PFSK-1 (cell line): Measurements from ENCODE around the gene RAD51B.

ENCODE experiments used
- POLR2AphosphoS5 ChIP-seq: IDR thresholded peaks from 2 replicates; pipeline ENCODE4 v1.6.1; 2012; ENCODE audit warnings: low read depth, mild to moderate bottlenecking, control low read depth, low read length, moderate library complexity
- REST ChIP-seq, 2 experiments: IDR thresholded peaks; 2 replicates each; pipeline versions ENCODE4 v1.6.1 to v1.8.0; 2011 to 2012; ENCODE audit warnings: low read depth in 2 of 2, low read length in 2 of 2, control low read depth in 1 of 2, inconsistent platforms in 1 of 2, mild to moderate bottlenecking in 1 of 2, moderate library complexity in 1 of 2; ENCODE audit not compliant: insufficient read depth in 1 of 2
- TAF1 ChIP-seq: IDR thresholded peaks from 2 replicates; pipeline ENCODE4 v1.6.1; 2012; ENCODE audit warnings: low read length, control low read depth, borderline replicate concordance; ENCODE audit not compliant: insufficient read depth

- TF ChIP-seq TAF1 (no peak), POLR2AphosphoS5 (no peak), REST (IDR thresholded peaks at IDR 0.05; ENCODE audit: insufficient read depth in 1 of 2, low read depth in 2 of 2, low read length in 2 of 2) (no peak)
These were observed 598.9 kb downstream of the RAD51B start for GRCh38 chr14:68418174-68419118.
